Fibroblast of lung (primary cell): ENCODE measurements around the gene ERBB4. TPM values are rescaled to one million over a fixed set of nuclear protein-coding genes. Genes with fewer than 3 reads are reported as not detected.

ENCODE experiments used
- DNase-seq, 2 donors: peaks; one replicate each; pipeline versions ENCODE4 v3.0.0 to v3.0.0-alpha.2; 2010; ENCODE audit warnings: low read depth in 2 of 2
- H2AFZ ChIP-seq: 2 replicates; pipeline ENCODE4 v1.5.1; 2012; ENCODE audit warnings: low read length, control low read depth, inconsistent platforms
- H3K27ac ChIP-seq: 2 replicates; pipeline ENCODE4 v1.5.1; 2011; ENCODE audit warnings: low read length, control low read depth; ENCODE audit not compliant: insufficient read depth
- H3K27me3 ChIP-seq: 2 replicates; pipeline ENCODE4 v1.5.1; 2011; ENCODE audit warnings: mild to moderate bottlenecking, low read length; ENCODE audit not compliant: control insufficient read depth, insufficient read depth
- H3K36me3 ChIP-seq: 2 replicates; pipeline ENCODE4 v1.5.1; 2011; ENCODE audit warnings: low read length; ENCODE audit not compliant: control insufficient read depth, insufficient read depth
- H3K4me1 ChIP-seq: 2 replicates; pipeline ENCODE4 v1.5.1; 2011; ENCODE audit warnings: low read length; ENCODE audit not compliant: control insufficient read depth, insufficient read depth; ENCODE audit errors: extremely low read depth
- H3K4me2 ChIP-seq: 2 replicates; pipeline ENCODE4 v1.5.1; 2011; ENCODE audit warnings: low read length, control low read depth; ENCODE audit not compliant: insufficient read depth; ENCODE audit errors: extremely low read depth
- H3K4me3 ChIP-seq, 4 experiments: fragments of 200-600 bp in 1 of 4; sonication (generic) in 1 of 4; replicated peaks in 1 of 4; 2 replicates each; pipeline ENCODE4 v1.5.1; 2011 to 2016; ENCODE audit warnings: low read length in 4 of 4, low read depth in 3 of 4, mild to moderate bottlenecking in 3 of 4, control low read depth in 2 of 4, inconsistent platforms in 1 of 4, mixed read lengths in 1 of 4; ENCODE audit not compliant: insufficient read depth in 1 of 4; ENCODE audit errors: control extremely low read depth in 1 of 4
- H3K79me2 ChIP-seq: 2 replicates; pipeline ENCODE4 v1.5.1; 2012; ENCODE audit warnings: mild to moderate bottlenecking, low read length, inconsistent platforms; ENCODE audit not compliant: control insufficient read depth, insufficient read depth
- H3K9ac ChIP-seq: 2 replicates; pipeline ENCODE4 v1.5.1; 2011; ENCODE audit warnings: mild to moderate bottlenecking, low read length, control low read depth; ENCODE audit not compliant: insufficient read depth
- H3K9me3 ChIP-seq: 2 replicates; pipeline ENCODE4 v1.5.1; 2012; ENCODE audit warnings: low read depth, low read length; ENCODE audit not compliant: control insufficient read depth, insufficient read depth
- H4K20me1 ChIP-seq: 2 replicates; pipeline ENCODE4 v1.5.1; 2011; ENCODE audit warnings: low read length; ENCODE audit not compliant: control insufficient read depth, insufficient read depth; ENCODE audit errors: extremely low read depth
- CTCF ChIP-seq, 2 donors: IDR thresholded peaks in 1 of 2; conservative IDR thresholded peaks in 1 of 2; 1 replicate in 1 of 2; 2 replicates in 1 of 2; pipeline ENCODE4 v1.5.1; 2011 to 2012; ENCODE audit warnings: low read length in 2 of 2, control low read depth in 1 of 2, inconsistent platforms in 1 of 2, low read depth in 1 of 2, mild to moderate bottlenecking in 1 of 2
- EZH2 ChIP-seq: IDR thresholded peaks from 2 replicates; pipeline ENCODE4 v1.5.1; 2012; ENCODE audit warnings: low read length, control low read depth, mild to moderate bottlenecking; ENCODE audit errors: missing control alignments
- polyA plus RNA-seq, 2 donors: library from polyadenylated mRNA; depleted of rRNA in 1 of 2; stranded (reverse) in 1 of 2; unstranded in 1 of 2; fragments of >200 nt; gene quantifications; 2 replicates each; pipeline ENCODE4 v1.2.1, GENCODE V29; 2011 to 2012; ENCODE audit warnings: missing spikeins in 1 of 2
- total RNA-seq: library from RNA; depleted of rRNA; stranded (reverse); fragments of >200 nt; gene quantifications from 2 replicates; pipeline ENCODE4 v1.2.1, GENCODE V29; 2014

The ERBB4 gene
- total and polyA plus RNA-seq, 2 donors (not counting 1 experiment from before 2014, with no cell fraction given) = 0.08 to 0.17 TPM

GRCh38 chr2:212361174-212361756 lies 177.3 kb downstream of the ERBB4 start:
- DNase-seq = no peak
- H3K79me2 ChIP-seq = no peaks in the 10 kb centered on the region
- H3K27ac ChIP-seq = no peak overlapping the region
- no peaks in the 10 kb centered on the region for H3K27me3 ChIP-seq
- no peaks in the 10 kb centered on the region for H3K9me3 ChIP-seq
- H3K4me1 ChIP-seq = no peaks in the 10 kb centered on the region
- no peak overlapping the region for H3K4me3 ChIP-seq
- no peak overlapping the region for H2AFZ ChIP-seq
- no peaks in the 10 kb centered on the region for H4K20me1 ChIP-seq
- H3K9ac ChIP-seq = no peak overlapping the region
- no peaks in the 10 kb centered on the region for H3K36me3 ChIP-seq
- H3K4me2 ChIP-seq = no peak overlapping the region
- TF ChIP-seq CTCF (conservative IDR thresholded peaks at IDR 0.05 in 1 of 2, IDR thresholded peaks at IDR 0.05 in 1 of 2; ENCODE audit: low read depth in 1 of 2, low read length in 2 of 2) (no peak), EZH2 (no peak)

GRCh38 chr2:212360068-212360460 lies 178.5 kb downstream of the ERBB4 start:
- Histone ChIP-seq H3K27me3 (no peaks in the 10 kb centered on the region), H3K9ac (no peak overlapping the region), H3K9me3 (no peaks in the 10 kb centered on the region), H3K4me2 (no peak overlapping the region), H4K20me1 (no peaks in the 10 kb centered on the region), H3K36me3 (no peaks in the 10 kb centered on the region), H2AFZ (no peak overlapping the region), H3K4me1 (no peaks in the 10 kb centered on the region), H3K27ac (no peak overlapping the region), H3K79me2 (no peaks in the 10 kb centered on the region), H3K4me3 (no peak overlapping the region)
- TF ChIP-seq CTCF (conservative IDR thresholded peaks at IDR 0.05 in 1 of 2, IDR thresholded peaks at IDR 0.05 in 1 of 2; ENCODE audit: low read depth in 1 of 2, low read length in 2 of 2) = no peak
- DNase-seq = no peak

- Histone ChIP-seq H3K9ac (no peak overlapping the region), H3K36me3 (no peaks in the 10 kb centered on the region), H3K4me2 (no peak overlapping the region), H3K9me3 (no peaks in the 10 kb centered on the region), H3K4me1 (no peaks in the 10 kb centered on the region), H3K4me3 (no peak overlapping the region), H2AFZ (no peak overlapping the region), H4K20me1 (no peaks in the 10 kb centered on the region), H3K79me2 (no peaks in the 10 kb centered on the region), H3K27ac (no peak overlapping the region), H3K27me3 (no peaks in the 10 kb centered on the region)
- no peak for TF ChIP-seq CTCF (conservative IDR thresholded peaks at IDR 0.05 in 1 of 2, IDR thresholded peaks at IDR 0.05 in 1 of 2; ENCODE audit: low read depth in 1 of 2, low read length in 2 of 2)
- no peak for TF ChIP-seq EZH2
- DNase-seq = no peak
Observed at GRCh38 chr2:212359425-212360067, 179.1 kb downstream of the ERBB4 start.
